Panc1 (cell line): ENCODE results near the gene TWIST2. TPM values are rescaled to one million over a fixed set of nuclear protein-coding genes. Genes with fewer than 3 reads are reported as not detected.
A peak's percentile ranks its signal among the peaks of the same experiment; 100 is the strongest.

Experiments
- ATAC-seq: fragments of 200-7000 bp; cut with Tn5 transposase; 2 replicates; pipeline ENCODE4 v1.9.1; 2020; ENCODE audit warnings: mild to moderate bottlenecking, moderate library complexity
- BruUV-seq: library from RNA; stranded (reverse); fragments of 400-500 nt; replicated peaks from 2 replicates; lab custom pipeline; 2021; lab: Mats Ljungman, UMichigan
- CTCF ChIA-PET: fragments of 300-600 bp; sonication (Branson Sonifier 250); formaldehyde crosslinking; loops from one replicate; lab custom pipeline; 2022; ENCODE audit warnings: antibody characterized with exemption; lab: Charles Lee
- POLR2A ChIA-PET: fragments of 300-600 bp; sonication (Branson Sonifier 250); formaldehyde crosslinking; loops from one replicate; lab custom pipeline; 2022; ENCODE audit warnings: antibody characterized with exemption; lab: Charles Lee
- DNase-seq: peaks from one replicate; pipeline ENCODE4 v3.0.0-alpha.2; 2010; ENCODE audit warnings: low read depth, low spot score
- H3K27ac ChIP-seq: 2 replicates; pipeline ENCODE4 v1.5.1; 2011; ENCODE audit warnings: mild to moderate bottlenecking, low read length, inconsistent platforms
- H3K27me3 ChIP-seq: fragments of 200-500 bp; sonication (Bioruptor generic); 2 replicates; pipeline ENCODE4 v1.6.0; 2014; ENCODE audit warnings: low read length, inconsistent platforms; ENCODE audit not compliant: control insufficient read depth, insufficient read depth
- H3K36me3 ChIP-seq: fragments of 200-500 bp; sonication (Bioruptor generic); 2 replicates; pipeline ENCODE4 v1.5.1; 2014; ENCODE audit warnings: inconsistent platforms, mild to moderate bottlenecking, low read length, moderate library complexity; ENCODE audit not compliant: control insufficient read depth, insufficient read depth
- H3K4me1 ChIP-seq: 2 replicates; pipeline ENCODE4 v1.5.1; 2011; ENCODE audit warnings: inconsistent platforms, mild to moderate bottlenecking, low read length, moderate library complexity; ENCODE audit not compliant: control insufficient read depth, insufficient read depth
- H3K4me3 ChIP-seq, 2 experiments: 2 replicates each; pipeline ENCODE4 v1.5.1; 2011 to 2012; ENCODE audit warnings: low read depth in 2 of 2, low read length in 2 of 2, mild to moderate bottlenecking in 2 of 2, inconsistent platforms in 1 of 2, moderate library complexity in 1 of 2
- H3K9me3 ChIP-seq: fragments of 200-500 bp; sonication (Bioruptor generic); 2 replicates; pipeline ENCODE4 v1.5.1; 2014; ENCODE audit warnings: low read depth, mild to moderate bottlenecking, inconsistent platforms, low read length, moderate library complexity; ENCODE audit not compliant: control insufficient read depth, insufficient read depth
- CTCF ChIP-seq: fragments of 450-650 bp; IDR thresholded peaks from 2 replicates; pipeline ENCODE4 v1.5.1; 2017; ENCODE audit warnings: mild to moderate bottlenecking
- POLR2AphosphoS5 ChIP-seq: IDR thresholded peaks from 2 replicates; pipeline ENCODE4 v1.6.1; 2012; ENCODE audit warnings: mild to moderate bottlenecking, low read depth, low read length, moderate library complexity
- REST ChIP-seq, 2 experiments: IDR thresholded peaks; 2 replicates each; pipeline ENCODE4 v1.6.1; 2011 to 2012; ENCODE audit warnings: low read depth in 2 of 2, control low read depth in 1 of 2, low read length in 1 of 2, mild to moderate bottlenecking in 1 of 2, moderate library complexity in 1 of 2; ENCODE audit not compliant: insufficient read depth in 1 of 2
- SIN3A ChIP-seq: IDR thresholded peaks from 2 replicates; pipeline ENCODE4 v1.6.1; 2012; ENCODE audit warnings: low read depth, mild to moderate bottlenecking, low read length, moderate library complexity, borderline replicate concordance; ENCODE audit not compliant: insufficient read depth
- TCF7L2 ChIP-seq: IDR thresholded peaks from 2 replicates; pipeline ENCODE4 v1.6.1; 2011; ENCODE audit warnings: mild to moderate bottlenecking, low read depth, low read length, inconsistent platforms
- in situ Hi-C: cut with HindIII; loops from 2 replicates; pipeline ENCODE4 v1.10.0; 2016; ENCODE audit warnings: low sequenced_read_pairs, low pct_unique_long_range_greater_than_20kb
- intact Hi-C: fragments of 100-400 bp; cut with micrococcal nuclease; formaldehyde crosslinking; loops from one replicate; pipeline ENCODE4 v1.10.0; 2022; ENCODE audit not compliant: unreplicated experiment
- total RNA-seq: library from RNA; stranded (reverse); gene quantifications from one replicate; pipeline ENCODE4 v1.2.1, GENCODE V29; 2021; ENCODE audit not compliant: unreplicated experiment

TWIST2 gene
- total RNA-seq, 1 experiment from 2014 or later: 4.2 TPM

- H3K4me3 ChIP-seq: no peak overlapping the region
- H3K27me3 ChIP-seq: no peaks in the 10 kb centered on the region
- in situ Hi-C loops (no loop called here), intact Hi-C loops (no loop called here)
- no peak overlapping the region for H3K27ac ChIP-seq
- no peak for DNase-seq
- BruUV-seq: no TSS peak
- CTCF ChIA-PET: no interaction called here
- no peaks in the 10 kb centered on the region for H3K36me3 ChIP-seq
- POLR2A ChIA-PET: no interaction called here
- H3K4me1 ChIP-seq: no peaks in the 10 kb centered on the region
- TF ChIP-seq REST (IDR thresholded peaks at IDR 0.05; ENCODE audit: insufficient read depth in 1 of 2, low read depth in 2 of 2, low read length in 1 of 2) (no peak), POLR2AphosphoS5 (no peak), CTCF (no peak), TCF7L2 (no peak), SIN3A (no peak)
- H3K9me3 ChIP-seq: no peaks in the 10 kb centered on the region
- ATAC-seq: peak; percentile 71
Measured at GRCh38 chr2:238881353-238882081, 33.6 kb downstream of the TWIST2 start.

GRCh38 chr2:238882082-238882755 is 34.3 kb downstream of the TWIST2 start:
- in situ Hi-C loops: no loop called here
- POLR2A ChIA-PET: no interaction called here
- Histone ChIP-seq H3K27ac (no peak overlapping the region), H3K36me3 (no peaks in the 10 kb centered on the region), H3K9me3 (no peaks in the 10 kb centered on the region), H3K4me3 (no peak overlapping the region), H3K27me3 (no peaks in the 10 kb centered on the region), H3K4me1 (no peaks in the 10 kb centered on the region)
- intact Hi-C loops: no loop called here
- no peak for DNase-seq
- TF ChIP-seq REST (IDR thresholded peaks at IDR 0.05; ENCODE audit: insufficient read depth in 1 of 2, low read depth in 2 of 2, low read length in 1 of 2): no peak
- TF ChIP-seq CTCF: no peak
- no peak for TF ChIP-seq POLR2AphosphoS5
- no peak for TF ChIP-seq TCF7L2
- TF ChIP-seq SIN3A: no peak
- no TSS peak for BruUV-seq
- CTCF ChIA-PET: no interaction called here
- 0 out of 2 replicates have a peak, but pooled peaks have one; percentile 22 for ATAC-seq
